ENCODE data around the gene EDRF1. TPM values are rescaled to one million over a fixed set of nuclear protein-coding genes. Genes with fewer than 3 reads are reported as not detected.

EDRF1 gene
- total RNA-seq, 4 donors from 2014 or later: 10.9 to 56.4 (median 18.6) TPM

GRCh38 chr10:125795637-125796190 lies 76.2 kb downstream of the EDRF1 start:
- H3K27ac ChIP-seq: no peak overlapping the region
- H3K36me3 ChIP-seq: peaks cover 81% of the 10 kb centered on the region

DNA sequence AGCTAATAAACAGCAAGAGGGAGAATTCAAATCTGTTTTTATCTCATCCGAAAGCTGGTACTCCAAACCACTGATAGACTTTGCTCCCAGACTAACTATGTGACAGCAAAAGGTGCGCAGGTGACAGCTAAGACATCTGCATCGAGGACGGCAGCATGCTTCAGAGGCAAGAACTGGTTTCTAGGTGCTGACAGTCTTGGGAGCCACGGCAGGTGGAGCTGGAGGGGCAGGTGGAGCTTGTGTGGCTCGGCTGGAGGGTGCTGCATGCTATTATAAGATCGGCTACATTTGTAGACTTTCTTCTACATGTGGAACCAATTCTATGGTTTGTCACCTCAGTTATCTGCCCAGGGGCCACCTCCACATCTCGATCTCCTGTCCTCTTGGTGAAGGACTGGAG lies 77.9 kb downstream of the EDRF1 start:
- DNase-seq (ENCODE audit: low spot score in 2 of 2): no peak
- Histone ChIP-seq H3K4me3 (no peak overlapping the region), H3K9me3 (no peaks in the 10 kb centered on the region), H3K27ac (no peak overlapping the region), H3K4me1 (no peaks in the 10 kb centered on the region), H3K27me3 (no peaks in the 10 kb centered on the region), H3K36me3 (peaks cover 74% of the 10 kb centered on the region)
- WGBS: 88% methylated on average over 8 of the region's 8 CpGs
- TF ChIP-seq EP300 (IDR thresholded peaks at IDR 0.05) (no peak), POLR2AphosphoS5 (IDR thresholded peaks at IDR 0.05) (no peak), POLR2A (IDR thresholded peaks at IDR 0.05) (no peak)
- TF ChIP-seq, protein P1, sequence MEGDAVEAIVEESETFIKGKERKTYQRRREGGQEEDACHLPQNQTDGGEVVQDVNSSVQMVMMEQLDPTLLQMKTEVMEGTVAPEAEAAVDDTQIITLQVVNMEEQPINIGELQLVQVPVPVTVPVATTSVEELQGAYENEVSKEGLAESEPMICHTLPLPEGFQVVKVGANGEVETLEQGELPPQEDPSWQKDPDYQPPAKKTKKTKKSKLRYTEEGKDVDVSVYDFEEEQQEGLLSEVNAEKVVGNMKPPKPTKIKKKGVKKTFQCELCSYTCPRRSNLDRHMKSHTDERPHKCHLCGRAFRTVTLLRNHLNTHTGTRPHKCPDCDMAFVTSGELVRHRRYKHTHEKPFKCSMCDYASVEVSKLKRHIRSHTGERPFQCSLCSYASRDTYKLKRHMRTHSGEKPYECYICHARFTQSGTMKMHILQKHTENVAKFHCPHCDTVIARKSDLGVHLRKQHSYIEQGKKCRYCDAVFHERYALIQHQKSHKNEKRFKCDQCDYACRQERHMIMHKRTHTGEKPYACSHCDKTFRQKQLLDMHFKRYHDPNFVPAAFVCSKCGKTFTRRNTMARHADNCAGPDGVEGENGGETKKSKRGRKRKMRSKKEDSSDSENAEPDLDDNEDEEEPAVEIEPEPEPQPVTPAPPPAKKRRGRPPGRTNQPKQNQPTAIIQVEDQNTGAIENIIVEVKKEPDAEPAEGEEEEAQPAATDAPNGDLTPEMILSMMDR (IDR thresholded peaks at IDR 0.05): no peak

More at GRCh38 chr10:125795637-125796190, 76.2 kb downstream of the EDRF1 start:
- TF ChIP-seq POLR2A (IDR thresholded peaks at IDR 0.05): no peak
- no peak for TF ChIP-seq EP300 (IDR thresholded peaks at IDR 0.05)
- no peak for TF ChIP-seq POLR2AphosphoS5 (IDR thresholded peaks at IDR 0.05)
- TF ChIP-seq, protein P1 (IDR thresholded peaks at IDR 0.05): no peak
- H3K9me3 ChIP-seq: no peaks in the 10 kb centered on the region
- no peaks in the 10 kb centered on the region for H3K4me1 ChIP-seq
- 86% methylated on average over 8 of the region's 8 CpGs for WGBS
- H3K27me3 ChIP-seq: no peaks in the 10 kb centered on the region
- H3K4me3 ChIP-seq: no peak overlapping the region
- DNase-seq (ENCODE audit: low spot score in 2 of 2): no peak

DNA sequence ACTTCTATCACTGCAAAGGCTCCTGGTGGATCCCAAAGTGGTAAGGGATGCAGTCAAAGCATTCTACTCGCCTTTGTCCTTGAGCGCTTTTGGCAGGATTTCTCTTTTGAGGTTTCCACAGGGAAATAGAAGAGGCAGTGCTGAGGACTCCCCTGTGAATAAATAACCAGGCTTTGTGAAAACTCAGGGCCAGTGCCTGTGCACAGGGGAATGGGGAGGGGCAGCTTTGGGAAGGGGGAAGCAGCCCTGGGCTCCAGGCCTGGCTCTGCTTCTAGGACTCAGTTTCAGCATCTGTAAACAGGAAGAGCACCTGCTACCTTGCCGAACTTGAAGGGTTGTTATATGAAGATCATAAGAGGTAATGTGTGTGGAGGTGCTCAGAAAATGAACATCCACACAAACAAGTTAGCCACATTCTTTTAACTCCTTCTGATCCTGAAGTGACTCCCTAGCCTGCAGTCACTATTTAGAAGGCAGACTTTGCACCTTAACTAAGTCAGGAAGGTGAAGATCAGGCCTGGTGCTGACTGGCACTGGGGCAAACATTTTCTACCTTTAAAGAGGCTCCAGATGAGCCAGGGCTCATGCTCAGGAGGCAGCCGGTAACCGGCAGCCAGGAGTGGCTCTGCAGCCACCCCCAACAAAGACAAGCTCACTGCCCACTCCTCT lies 78.6 kb downstream of the EDRF1 start:
- Histone ChIP-seq H3K4me3 (no peak overlapping the region), H3K4me1 (no peaks in the 10 kb centered on the region), H3K27ac (no peak overlapping the region), H3K36me3 (peaks cover 70% of the 10 kb centered on the region), H3K9me3 (no peaks in the 10 kb centered on the region), H3K27me3 (no peaks in the 10 kb centered on the region)
- TF ChIP-seq, protein P1 (IDR thresholded peaks at IDR 0.05): no peak
- TF ChIP-seq EP300 (IDR thresholded peaks at IDR 0.05): no peak
- no peak for TF ChIP-seq POLR2A (IDR thresholded peaks at IDR 0.05)
- TF ChIP-seq POLR2AphosphoS5 (IDR thresholded peaks at IDR 0.05): no peak
- no peak for DNase-seq (ENCODE audit: low spot score in 2 of 2)
- 65% methylated on average over 5 of the region's 5 CpGs for WGBS

DNA sequence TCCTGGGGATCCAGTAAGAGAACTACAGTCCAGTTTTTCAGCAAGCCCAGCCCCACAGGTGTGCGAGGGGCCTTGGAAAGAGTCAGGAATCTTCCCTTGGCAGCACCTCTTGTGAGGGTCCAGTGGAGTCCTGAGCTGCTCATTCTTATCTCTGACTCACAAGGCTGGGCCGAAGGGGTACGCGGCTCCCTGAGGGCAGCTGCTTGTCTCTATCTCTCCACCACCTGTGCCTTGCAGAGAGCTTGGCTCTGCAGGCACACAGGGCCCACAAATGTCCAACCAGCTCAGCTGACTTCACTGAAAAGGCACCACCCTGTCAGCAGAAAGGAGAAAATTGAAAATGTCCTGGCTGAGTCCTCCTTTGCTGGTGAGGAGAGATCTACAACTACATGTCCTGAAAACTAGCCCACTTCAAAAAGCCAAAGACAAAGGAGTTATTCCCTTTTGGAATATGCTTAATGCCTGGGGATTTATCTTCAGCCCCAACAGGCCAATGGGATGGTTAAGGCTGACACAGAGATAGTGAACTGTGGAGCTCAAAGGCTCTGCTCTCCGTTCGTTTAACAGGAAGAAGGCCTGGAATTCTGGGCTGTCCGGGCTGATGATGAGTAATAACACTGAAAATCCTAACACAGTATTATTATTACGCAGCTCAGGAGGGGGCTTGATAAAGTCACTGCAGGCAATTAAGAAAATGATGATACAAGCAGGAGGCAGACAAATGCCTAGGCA lies 80.1 kb downstream of the EDRF1 start:
- Histone ChIP-seq H3K4me3 (no peak overlapping the region), H3K27me3 (no peaks in the 10 kb centered on the region), H3K9me3 (no peaks in the 10 kb centered on the region), H3K27ac (no peak overlapping the region), H3K36me3 (peaks cover 59% of the 10 kb centered on the region), H3K4me1 (no peaks in the 10 kb centered on the region)
- WGBS: 89% methylated on average over 6 of the region's 8 CpGs
- TF ChIP-seq EP300 (IDR thresholded peaks at IDR 0.05) (no peak), POLR2A (IDR thresholded peaks at IDR 0.05) (no peak), POLR2AphosphoS5 (IDR thresholded peaks at IDR 0.05) (no peak)
- TF ChIP-seq, protein P1 (IDR thresholded peaks at IDR 0.05): no peak
- DNase-seq (ENCODE audit: low spot score in 2 of 2): no peak

DNA sequence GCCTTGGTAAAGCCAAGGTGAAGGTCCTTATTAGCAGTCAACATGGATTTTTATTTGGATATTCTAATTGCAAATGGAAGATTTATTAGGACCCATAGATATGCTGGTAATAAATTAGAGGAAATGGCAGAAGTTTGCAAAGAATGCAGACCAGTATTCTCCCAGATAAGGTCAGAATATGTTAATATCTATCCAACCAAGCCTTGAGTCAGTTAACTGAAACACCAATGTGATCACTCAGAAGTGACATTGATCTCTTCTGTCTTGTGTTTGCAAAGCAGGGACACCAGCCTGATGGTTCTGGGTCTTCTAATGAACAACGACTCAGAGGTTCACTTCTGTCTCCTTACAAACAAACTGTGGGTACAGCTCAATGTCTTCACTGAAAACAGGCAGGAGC lies 82.1 kb downstream of the EDRF1 start:
- no peak for DNase-seq (ENCODE audit: low spot score in 2 of 2)
- Histone ChIP-seq H3K9me3 (no peaks in the 10 kb centered on the region), H3K27me3 (no peaks in the 10 kb centered on the region), H3K4me3 (no peak overlapping the region), H3K36me3 (peaks cover 59% of the 10 kb centered on the region), H3K4me1 (no peaks in the 10 kb centered on the region), H3K27ac (no peak overlapping the region)
- TF ChIP-seq, protein P1 (IDR thresholded peaks at IDR 0.05): no peak
- no peak for TF ChIP-seq POLR2AphosphoS5 (IDR thresholded peaks at IDR 0.05)
- no peak for TF ChIP-seq POLR2A (IDR thresholded peaks at IDR 0.05)
- TF ChIP-seq EP300 (IDR thresholded peaks at IDR 0.05): no peak
- WGBS: 81% methylated on average over 1 of the region's 1 CpG

Data from suprapubic skin (tissue), 4 donors.